SH-SY5Y (cell line): Measurements from ENCODE around the gene CHST9.

Source experiments
- GATA2 ChIP-seq: IDR thresholded peaks from 2 replicates; pipeline ENCODE4 v1.6.1; 2011; ENCODE audit warnings: mild to moderate bottlenecking, low read depth, low read length
- GATA3 ChIP-seq: IDR thresholded peaks from 2 replicates; pipeline ENCODE4 v1.6.1; 2011; ENCODE audit warnings: low read depth, mild to moderate bottlenecking, low read length, moderate library complexity

DNA sequence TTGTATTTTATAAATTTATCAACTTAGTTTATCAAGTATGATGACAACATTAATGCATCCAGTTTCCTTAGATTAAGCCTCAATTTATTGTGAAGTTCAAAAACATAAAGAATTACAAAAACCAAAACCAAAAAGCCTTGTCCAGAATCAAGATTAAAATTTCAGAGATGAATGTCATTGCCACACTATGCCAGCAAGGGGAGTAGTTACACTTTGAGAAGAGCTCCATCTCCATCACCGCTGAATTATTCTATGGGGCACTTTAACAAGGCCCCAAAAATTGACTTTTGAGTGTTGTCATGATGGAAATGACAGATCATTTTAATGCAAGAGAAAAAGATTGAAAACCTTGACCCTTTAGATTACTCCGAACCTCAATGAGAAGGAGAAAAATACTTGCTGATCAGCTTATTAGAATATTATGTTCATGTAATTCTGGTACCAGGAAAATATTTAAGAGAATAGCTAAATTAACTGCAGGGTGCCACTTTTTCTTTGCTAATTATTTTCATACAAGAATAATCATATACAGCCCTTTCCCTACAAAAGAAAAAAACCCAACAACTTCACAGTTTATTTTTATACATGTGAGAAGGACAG, 167.1 kb downstream of the CHST9 start:
- TF ChIP-seq GATA2: no peak
- TF ChIP-seq GATA3: no peak
